ENCODE measurements around the gene BCO1. TPM values are rescaled to one million over a fixed set of nuclear protein-coding genes. Genes with fewer than 3 reads are reported as not detected.
A peak's percentile ranks its signal among the peaks of the same experiment; 100 is the strongest.

Gene BCO1
- total and polyA plus RNA-seq, 7 donors = 0.83 to 6.2 (median 3.0) TPM; not detected in 1

DNA sequence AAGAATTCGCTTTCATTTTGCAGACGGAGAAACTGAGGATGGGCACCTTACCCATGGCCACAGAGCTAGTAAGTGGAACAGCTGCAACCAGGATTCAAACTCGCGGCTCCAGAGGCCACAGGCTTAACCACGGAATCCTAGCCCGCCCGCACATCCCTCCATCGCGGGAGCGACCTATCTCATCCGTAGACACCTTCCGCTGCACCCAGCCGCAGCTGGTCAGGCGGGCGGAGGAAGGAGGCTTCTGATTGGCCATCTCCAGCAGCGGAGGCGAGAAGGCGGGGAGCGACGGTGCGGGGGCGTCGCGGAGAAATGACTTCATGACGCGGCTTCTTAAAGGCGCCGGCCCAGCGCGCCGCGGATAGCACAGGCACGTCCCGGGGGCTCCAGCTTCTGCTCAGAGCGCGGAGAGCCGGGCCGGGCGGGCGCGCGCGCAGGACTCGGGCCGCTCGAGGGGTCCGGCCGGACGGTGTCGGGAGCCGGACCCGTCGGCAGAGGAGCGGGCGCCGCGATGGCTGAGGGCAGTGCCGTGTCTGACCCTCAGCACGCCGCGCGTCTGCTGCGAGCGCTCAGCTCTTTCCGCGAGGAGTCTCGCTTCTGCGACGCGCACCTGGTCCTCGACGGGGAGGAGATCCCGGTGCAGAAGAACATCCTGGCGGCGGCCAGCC is 76.2 kb downstream of the BCO1 start, which contains the start of gene GAN:
GAN (plus strand) TSS at position 360 of the 668 bp plus-strand sequence; CDS start at position 512, 152 bp downstream.
- H3K4me1 ChIP-seq = peaks cover 0 to 58% (median 49%) of the 10 kb centered on the region in 4 donors
- H3K36me3 ChIP-seq = no peaks in the 10 kb centered on the region
- H3K27me3 ChIP-seq = no peaks in the 10 kb centered on the region
- WGBS, 2 donors = 0% methylated on average over 75 of the region's 75 CpGs
- DNase-seq = peak; percentile 98
- H3K4me3 ChIP-seq = peak within 1 kb of the TSS; percentile 49 to 95 (median 88)
- intact Hi-C loops (cut with DNase I) = loop anchor here (2.0 to 5.0 kb wide), 3 partner anchors 50 to 107 kb away; no protein-coding TSS in a partner anchor
- peak within 1 kb of the TSS; percentile 93 to 96 (median 95) for H3K27ac ChIP-seq
- no peaks in the 10 kb centered on the region for H3K9me3 ChIP-seq
- TF ChIP-seq EP300 (IDR thresholded peaks at IDR 0.05) (peak in 1 of 4 donors; percentile 54), POLR2A (IDR thresholded peaks at IDR 0.05) (peak; percentile 75 to 82), POLR2AphosphoS5 (IDR thresholded peaks at IDR 0.05) (peak; percentile 92 to 97 (median 96)), CTCF (IDR thresholded peaks at IDR 0.05) (no peak)

DNA sequence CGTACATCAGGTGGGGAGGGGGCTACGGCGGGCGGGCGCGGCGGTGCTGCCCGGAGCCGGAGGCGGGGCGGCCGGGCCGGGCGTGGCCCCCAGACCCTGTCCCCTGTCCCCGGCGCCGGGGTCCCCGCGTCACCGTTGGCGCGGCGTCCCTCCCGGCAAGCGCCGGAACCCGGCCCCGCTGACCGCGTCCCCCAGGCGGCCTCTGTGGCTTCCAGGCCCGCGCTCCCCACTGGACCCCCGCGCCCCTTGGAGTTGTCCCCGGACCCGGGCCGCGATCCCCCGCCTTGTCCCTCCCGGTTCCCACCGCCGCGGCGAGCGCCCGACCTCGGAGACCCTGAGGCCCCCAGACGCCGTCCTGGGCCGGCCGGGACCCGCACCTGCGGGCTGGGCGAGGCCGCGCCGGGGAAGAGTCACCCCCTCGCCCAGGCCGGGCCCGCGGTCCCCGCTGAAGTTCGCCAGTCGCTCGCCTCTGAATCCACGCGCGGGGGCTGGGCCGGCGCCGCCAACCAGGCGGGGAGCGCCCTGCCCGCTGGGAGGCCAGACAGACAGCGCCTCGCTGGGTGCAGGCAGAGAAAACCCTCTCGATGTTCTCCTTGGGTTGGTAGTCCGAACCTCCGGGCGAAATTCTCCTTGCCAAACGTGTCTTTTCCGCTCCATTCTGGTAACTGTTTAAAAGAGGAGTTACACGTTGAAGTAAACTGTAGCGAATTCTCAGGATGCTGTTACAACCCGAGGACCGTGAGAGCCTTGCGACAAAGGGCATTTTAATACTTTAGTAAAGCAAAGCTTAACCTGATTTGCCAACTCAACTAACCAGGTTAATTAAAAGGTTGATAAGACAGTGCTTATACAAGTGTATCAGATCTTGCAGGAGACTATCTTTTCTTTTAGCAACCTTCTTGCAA is 77.0 kb downstream of the BCO1 start:
- Histone ChIP-seq H3K36me3 (no peaks in the 10 kb centered on the region), H3K4me3 (peak overlapping the region; percentile 49 to 95 (median 88)), H3K27me3 (no peaks in the 10 kb centered on the region), H3K4me1 (peaks cover 0 to 65% (median 56%) of the 10 kb centered on the region in 4 donors), H3K27ac (peak overlapping the region; percentile 93 to 96 (median 95)), H3K9me3 (no peaks in the 10 kb centered on the region)
- intact Hi-C loops (cut with DNase I) = loop anchor here (2.0 kb wide), 2 partner anchors 51 to 79 kb away; no protein-coding TSS in a partner anchor
- TF ChIP-seq EP300 (IDR thresholded peaks at IDR 0.05) (no peak), POLR2AphosphoS5 (IDR thresholded peaks at IDR 0.05) (peak in 2 of 4 donors; percentile 24 to 56), POLR2A (IDR thresholded peaks at IDR 0.05) (no peak), CTCF (IDR thresholded peaks at IDR 0.05) (peak in 1 of 4 experiments; percentile 18)
- peak; percentile 79 for DNase-seq
- 1% methylated on average over 88 of the region's 88 CpGs for WGBS, 2 donors

- intact Hi-C loops (cut with DNase I) = no loop called here
- Histone ChIP-seq H3K9me3 (no peaks in the 10 kb centered on the region), H3K27ac (peak overlapping the region; percentile 93 to 96 (median 95)), H3K4me1 (peaks cover 0 to 72% (median 60%) of the 10 kb centered on the region in 4 donors), H3K4me3 (peak overlapping the region; percentile 49 to 95 (median 88)), H3K27me3 (no peaks in the 10 kb centered on the region), H3K36me3 (no peaks in the 10 kb centered on the region)
- no peak for DNase-seq
- no peak for TF ChIP-seq CTCF (IDR thresholded peaks at IDR 0.05)
- TF ChIP-seq POLR2AphosphoS5 (IDR thresholded peaks at IDR 0.05) = no peak
- no peak for TF ChIP-seq EP300 (IDR thresholded peaks at IDR 0.05)
- WGBS, 2 donors = 89 to 90% methylated on average over 5 of the region's 5 CpGs
Observed at GRCh38 chr16:81316176-81316496, 77.6 kb downstream of the BCO1 start.

DNA sequence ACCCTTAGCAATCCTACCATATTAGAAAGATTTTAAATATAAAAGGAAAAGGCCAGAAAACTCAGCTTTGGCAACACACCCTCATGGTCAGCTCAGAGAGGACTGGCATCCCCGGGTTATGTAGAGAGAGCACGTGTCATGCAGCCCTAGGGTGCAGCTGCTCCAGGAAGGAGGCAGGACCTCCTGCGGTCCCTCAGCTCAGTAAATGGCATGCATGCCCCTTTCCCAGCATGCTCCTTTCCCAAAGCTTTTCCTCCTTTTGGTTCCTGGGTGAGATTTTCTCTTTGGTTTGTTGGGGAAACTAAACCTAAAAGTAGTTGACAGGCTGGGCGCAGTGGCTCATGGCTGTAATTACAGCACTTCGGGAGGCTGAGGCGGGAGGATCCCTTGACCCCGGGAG is 80.2 kb downstream of the BCO1 start:
- Histone ChIP-seq H3K27ac (peak overlapping the region in 3 of 4 donors; percentile 49 to 72 (median 68)), H3K4me3 (no peak overlapping the region), H3K27me3 (no peaks in the 10 kb centered on the region), H3K9me3 (no peaks in the 10 kb centered on the region), H3K36me3 (no peaks in the 10 kb centered on the region), H3K4me1 (peaks cover 0 to 72% (median 60%) of the 10 kb centered on the region in 4 donors)
- TF ChIP-seq POLR2AphosphoS5 (IDR thresholded peaks at IDR 0.05) = no peak
- TF ChIP-seq POLR2A (IDR thresholded peaks at IDR 0.05) = no peak
- TF ChIP-seq CTCF (IDR thresholded peaks at IDR 0.05) = no peak
- no peak for TF ChIP-seq EP300 (IDR thresholded peaks at IDR 0.05)
- no peak for DNase-seq
- WGBS, 2 donors = 86 to 90% methylated on average over 7 of the region's 7 CpGs
- intact Hi-C loops (cut with DNase I) = no loop called here

All from sigmoid colon (tissue), 7 donors.